GM19193 (cell line): ENCODE measurements around the gene PPEF1.

Source experiments
- POLR2A ChIP-seq: IDR thresholded peaks from 4 replicates; pipeline ENCODE4 v1.6.1; 2011; ENCODE audit not compliant: insufficient read depth, insufficient read length; ENCODE audit errors: extremely low read depth

PPEF1 gene

GRCh38 chrX:18687856-18688495 is 19.5 kb upstream of the PPEF1 start:
- no peak for TF ChIP-seq POLR2A

DNA sequence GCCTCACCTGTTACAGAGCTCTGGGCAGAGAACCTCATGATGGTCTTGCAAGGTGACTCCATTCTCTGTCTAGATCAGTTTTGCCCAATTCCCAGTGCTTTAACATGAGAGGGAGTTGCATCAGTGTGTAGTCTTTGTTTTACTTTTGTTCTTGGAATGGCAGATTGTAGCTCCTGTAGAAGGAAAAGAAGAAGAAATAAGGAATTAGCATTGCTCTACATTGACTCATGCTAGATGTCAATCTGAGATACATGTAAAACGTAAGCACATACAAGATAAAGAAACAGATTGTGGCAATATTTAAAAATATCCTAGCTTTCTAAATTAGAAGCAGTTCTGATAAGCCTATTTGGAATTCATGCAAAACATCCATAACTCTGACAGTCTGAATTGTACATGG is 16.0 kb upstream of the PPEF1 start:
- TF ChIP-seq POLR2A = no peak

GRCh38 chrX:18692541-18692940 is 14.9 kb upstream of the PPEF1 start:
- no peak for TF ChIP-seq POLR2A

GRCh38 chrX:18696653-18697052 is 10.8 kb upstream of the PPEF1 start:
- no peak for TF ChIP-seq POLR2A

DNA sequence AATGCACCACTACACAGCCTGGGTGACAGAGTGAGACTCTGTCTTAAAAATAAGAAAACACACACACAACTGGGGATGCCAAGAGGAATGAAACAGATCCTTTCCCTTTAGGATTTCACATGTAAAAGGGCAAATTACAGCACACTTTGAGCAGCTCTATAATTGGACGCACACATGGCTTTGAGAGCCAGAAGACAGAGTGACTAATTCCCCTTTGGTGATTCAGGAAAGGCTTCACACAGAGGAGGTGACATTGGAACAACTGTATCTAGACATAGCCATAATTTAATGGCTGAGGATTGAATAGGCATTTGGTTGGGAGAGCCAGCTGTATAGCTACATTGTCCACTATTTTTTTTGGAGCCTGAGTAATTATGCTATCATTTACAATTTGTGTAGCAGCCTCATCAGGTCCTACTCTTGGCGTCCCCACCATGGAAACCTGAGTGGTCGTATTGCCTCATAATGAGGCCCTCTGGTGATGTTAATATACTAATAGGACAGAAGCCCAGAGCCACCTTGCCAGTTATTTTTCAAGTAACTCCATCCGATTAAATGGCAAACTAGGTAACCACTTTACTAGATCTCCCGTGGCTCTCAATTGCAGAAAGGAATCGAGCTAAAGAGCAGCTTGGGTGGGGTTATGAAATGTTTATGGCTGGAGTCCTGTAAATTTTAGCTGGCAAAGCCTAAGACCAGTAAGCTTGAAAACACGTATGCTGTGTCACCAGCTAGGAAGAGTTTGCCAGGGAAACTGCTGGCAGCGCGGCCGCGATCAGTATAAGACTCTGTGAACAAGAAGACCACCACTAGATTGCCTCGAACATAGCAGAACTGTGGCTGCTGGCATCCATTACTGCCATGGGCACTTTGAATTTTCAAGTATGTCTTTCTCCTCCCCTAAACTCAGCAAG is 8.5 kb upstream of the PPEF1 start:
- TF ChIP-seq POLR2A = no peak

DNA sequence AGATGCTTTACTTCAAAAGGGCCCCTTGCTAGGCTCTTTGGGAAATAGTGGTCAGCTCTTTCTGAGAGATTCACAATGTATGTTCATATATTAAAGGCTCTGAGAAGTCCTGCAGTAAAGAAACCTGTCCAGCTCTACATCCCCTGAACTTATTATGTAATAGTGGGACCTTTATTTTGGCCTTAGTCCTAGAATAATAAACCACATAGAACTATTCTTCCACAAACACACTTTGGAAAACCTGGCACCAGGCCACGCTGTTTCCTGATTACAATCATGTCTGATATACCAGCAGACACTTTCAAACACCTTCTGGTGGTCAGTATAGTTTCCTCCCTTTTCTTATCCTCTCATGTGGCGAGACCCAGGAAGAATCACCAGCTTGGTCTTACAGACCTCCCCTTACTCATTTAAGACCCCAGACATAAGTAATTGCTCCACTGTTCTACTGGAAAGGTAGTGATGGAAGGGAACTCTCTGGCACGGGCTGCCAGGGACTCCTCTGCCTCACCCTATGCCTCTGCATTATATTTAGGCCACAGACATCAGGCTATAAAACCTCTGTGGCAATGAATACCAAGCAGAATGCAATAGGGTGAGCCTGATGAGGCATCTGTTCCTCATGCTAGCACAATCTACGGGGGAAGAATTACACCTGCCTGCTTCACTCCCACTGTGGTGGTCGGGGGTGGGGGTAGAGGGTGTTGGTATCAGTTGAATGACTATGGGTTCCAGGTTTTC is 5.7 kb upstream of the PPEF1 start:
- no peak for TF ChIP-seq POLR2A

DNA sequence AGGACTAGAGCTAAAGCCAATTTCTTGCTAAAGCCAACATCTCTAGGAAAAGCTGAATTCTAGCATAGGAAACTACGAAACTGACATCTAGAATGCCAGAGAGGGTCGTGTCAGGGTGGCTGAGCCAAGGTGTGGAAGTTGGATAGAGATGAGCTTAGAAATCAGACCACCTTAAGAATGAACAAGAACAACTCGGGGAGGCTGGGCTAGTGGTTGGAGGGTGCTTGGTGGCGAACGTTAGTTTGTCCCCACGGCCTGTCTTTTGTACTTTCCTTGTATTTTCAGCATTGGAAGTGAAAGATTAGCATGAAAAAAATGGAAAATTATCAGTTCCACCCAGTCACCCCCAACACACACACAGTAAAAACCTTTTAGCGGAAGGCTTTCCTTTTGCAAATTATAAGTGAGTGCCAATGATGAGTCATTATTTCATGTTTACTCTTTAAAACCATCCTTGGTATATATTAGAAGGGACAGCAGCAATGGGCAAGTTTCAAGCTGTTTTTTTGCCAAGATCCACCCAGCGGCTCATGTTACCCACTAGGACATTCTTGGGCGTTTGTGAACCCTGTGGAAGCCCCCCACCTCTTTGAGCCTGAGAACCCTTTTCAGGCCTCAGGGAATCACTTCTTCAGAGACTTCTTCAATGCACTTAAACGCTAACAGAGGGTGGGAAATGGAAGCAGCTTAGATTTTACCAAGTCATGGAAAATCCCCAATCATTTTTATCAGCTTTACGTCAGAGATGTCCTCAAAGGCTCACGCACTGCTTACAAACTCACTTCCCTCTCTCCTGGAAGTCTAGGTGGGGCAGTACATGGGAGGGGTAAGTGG is 4.9 kb upstream of the PPEF1 start:
- TF ChIP-seq POLR2A = no peak

GRCh38 chrX:18709833-18710232 is 2.4 kb downstream of the PPEF1 start:
- TF ChIP-seq POLR2A = no peak

- no peak for TF ChIP-seq POLR2A
Measured at GRCh38 chrX:18714910-18715309, 7.5 kb downstream of the PPEF1 start.

- no peak for TF ChIP-seq POLR2A
Measured at GRCh38 chrX:18719852-18720251, 12.4 kb downstream of the PPEF1 start.

DNA sequence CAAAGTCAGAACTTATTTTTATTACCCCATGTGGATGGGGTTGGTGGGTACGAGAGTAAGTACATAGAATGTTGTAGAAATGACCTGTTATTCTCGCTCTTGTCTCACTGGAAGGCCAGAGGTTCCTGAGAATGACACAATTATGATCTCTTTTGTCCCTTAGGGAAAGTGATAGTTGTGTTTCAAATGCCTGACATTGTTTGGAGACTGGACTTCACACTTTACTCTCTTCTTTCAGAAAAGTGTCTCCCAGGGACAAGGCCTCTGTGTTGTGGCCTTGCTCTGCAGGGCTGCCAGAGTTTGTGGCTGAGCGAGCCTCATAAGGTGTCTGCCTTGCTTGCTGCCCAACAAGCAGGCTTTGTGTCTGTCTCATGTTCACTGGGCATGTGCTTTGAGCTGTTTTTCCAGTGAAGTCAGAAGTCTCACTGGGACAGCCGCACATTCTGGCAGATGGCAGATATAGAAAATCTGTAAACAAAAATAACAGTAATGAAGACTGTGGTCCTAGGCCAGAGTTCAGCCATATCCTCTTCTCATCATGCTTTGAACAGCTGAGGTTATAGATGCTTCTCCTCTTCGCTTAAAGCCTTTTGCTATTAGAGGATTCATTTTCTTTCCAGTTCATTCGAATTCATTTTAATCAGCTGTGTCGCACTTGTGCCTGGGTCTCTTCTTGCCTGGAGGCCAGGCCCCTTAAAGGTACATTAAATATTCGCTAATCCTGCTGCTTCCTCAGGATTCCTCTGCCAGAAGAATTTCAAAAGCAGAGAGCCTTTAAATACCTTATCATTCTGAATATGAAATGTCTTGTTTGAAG is 14.4 kb downstream of the PPEF1 start:
- no peak for TF ChIP-seq POLR2A

GRCh38 chrX:18722500-18723071 is 15.1 kb downstream of the PPEF1 start:
- no peak for TF ChIP-seq POLR2A

- TF ChIP-seq POLR2A = no peak
Measured at GRCh38 chrX:18725310-18725943, 18.0 kb downstream of the PPEF1 start.
